ENCODE measurements around the gene COPA.
"Not testable (repeated sequence)": the region's sequence is repeated elsewhere in the genome, so short reads cannot be mapped to it uniquely, and the experiment has no call there.

Gene COPA

GRCh38 chr1:160342953-160343869 is at the start of gene COPA, which contains the start of gene NCSTN:
TSS of gene COPA (minus strand) at chr1:160343250. CDS start at chr1:160343170, 80 bp downstream.
TSS of gene NCSTN (plus strand) at chr1:160343383. CDS start at chr1:160343397, 14 bp downstream.
- DNase-seq (ENCODE audit: low spot score), result peak; percentile 93

- not testable (repeated sequence) for DNase-seq (ENCODE audit: low spot score)
Measured at GRCh38 chr1:160388406-160388805, 45.4 kb upstream of the COPA start.

- not testable (repeated sequence) for DNase-seq (ENCODE audit: low spot score)
Measured at GRCh38 chr1:160384812-160385211, 41.8 kb upstream of the COPA start.

GRCh38 chr1:160377585-160378206 is 34.6 kb upstream of the COPA start:
- no peak for DNase-seq (ENCODE audit: low spot score)

GRCh38 chr1:160376525-160377131 is 33.6 kb upstream of the COPA start:
- DNase-seq (ENCODE audit: low spot score), result peak; percentile 94

- DNase-seq (ENCODE audit: low spot score), result no peak
Measured at GRCh38 chr1:160375788-160376524, 32.9 kb upstream of the COPA start.

GRCh38 chr1:160374306-160375110 is 31.5 kb upstream of the COPA start:
- peak; percentile 21 for DNase-seq (ENCODE audit: low spot score)

GRCh38 chr1:160373696-160374095 is 30.6 kb upstream of the COPA start:
- no peak for DNase-seq (ENCODE audit: low spot score)

GRCh38 chr1:160371756-160372155 is 28.7 kb upstream of the COPA start:
- peak; percentile 52 for DNase-seq (ENCODE audit: low spot score)

GRCh38 chr1:160371346-160371631 is 28.2 kb upstream of the COPA start:
- no peak for DNase-seq (ENCODE audit: low spot score)

GRCh38 chr1:160370561-160371345 is 27.7 kb upstream of the COPA start:
- no peak for DNase-seq (ENCODE audit: low spot score)

GRCh38 chr1:160369087-160369486 is 26.0 kb upstream of the COPA start:
- DNase-seq (ENCODE audit: low spot score), result no peak

- DNase-seq (ENCODE audit: low spot score), result no peak
Measured at GRCh38 chr1:160367934-160368923, 25.2 kb upstream of the COPA start.

- DNase-seq (ENCODE audit: low spot score), result no peak
Measured at GRCh38 chr1:160367516-160367900, 24.5 kb upstream of the COPA start.

- no peak for DNase-seq (ENCODE audit: low spot score)
Measured at GRCh38 chr1:160366731-160367515, 23.9 kb upstream of the COPA start, which contains the start of gene NHLH1. TSS of gene NHLH1 (plus strand) at chr1:160367071. CDS start at chr1:160370732, 3,661 bp downstream.

GRCh38 chr1:160365325-160365724 is 22.3 kb upstream of the COPA start:
- DNase-seq (ENCODE audit: low spot score), result no peak

GRCh38 chr1:160363951-160364735 is 21.1 kb upstream of the COPA start:
- DNase-seq (ENCODE audit: low spot score), result no peak

- DNase-seq (ENCODE audit: low spot score), result no peak
Measured at GRCh38 chr1:160363010-160363409, 20.0 kb upstream of the COPA start.

Data from Ammon's horn (tissue), 1 donor.